Astrocyte of the hippocampus (primary cell): ENCODE results near the gene PCDHB13.
"Not testable (repeated sequence)": the region's sequence is repeated elsewhere in the genome, so short reads cannot be mapped to it uniquely, and the experiment has no call there.

Experiments
- DNase-seq: peaks from one replicate; pipeline ENCODE4 v3.0.0; 2011; ENCODE audit warnings: low read depth, low spot score

PCDHB13 gene

GRCh38 chr5:141213656-141214339 lies at the start of gene PCDHB13:
Gene PCDHB13, plus strand, starts transcription at chr5:141213919. Its CDS starts 205 bp downstream, at chr5:141214124.
- DNase-seq: peak; percentile 23

- DNase-seq: peak; percentile 33
Observed at GRCh38 chr5:141172381-141173204, 41.1 kb upstream of the PCDHB13 start, which contains the start of gene PCDHB7. Gene PCDHB7, plus strand, starts transcription at chr5:141172644. Its CDS starts 192 bp downstream, at chr5:141172836.

GRCh38 chr5:141174291-141175104 lies 39.2 kb upstream of the PCDHB13 start:
- DNase-seq: not testable (repeated sequence)

- no peak for DNase-seq
Observed at GRCh38 chr5:141175933-141176332, 37.8 kb upstream of the PCDHB13 start.

- not testable (repeated sequence) for DNase-seq
Observed at GRCh38 chr5:141177577-141178191, 36.0 kb upstream of the PCDHB13 start, which contains the start of gene PCDHB8. Gene PCDHB8, plus strand, starts transcription at chr5:141177790. Its CDS starts 245 bp downstream, at chr5:141178035.

GRCh38 chr5:141179371-141179770 lies 34.3 kb upstream of the PCDHB13 start:
- DNase-seq: not testable (repeated sequence)

GRCh38 chr5:141179876-141180275 lies 33.8 kb upstream of the PCDHB13 start:
- not testable (repeated sequence) for DNase-seq

GRCh38 chr5:141180313-141180712 lies 33.4 kb upstream of the PCDHB13 start:
- no peak for DNase-seq

GRCh38 chr5:141182248-141182647 lies 31.5 kb upstream of the PCDHB13 start, which contains the start of gene PCDHB16:
Gene PCDHB16, plus strand, starts transcription at chr5:141182387. Its CDS starts 173 bp downstream, at chr5:141182560.
- DNase-seq: peak; percentile 28

- not testable (repeated sequence) for DNase-seq
Observed at GRCh38 chr5:141184117-141184855, 29.4 kb upstream of the PCDHB13 start.

- DNase-seq: peak; percentile 7
Observed at GRCh38 chr5:141186897-141187512, 26.7 kb upstream of the PCDHB13 start, which contains the start of gene PCDHB9. Gene PCDHB9, plus strand, starts transcription at chr5:141187161. Its CDS starts 158 bp downstream, at chr5:141187319.

GRCh38 chr5:141188682-141189081 lies 25.0 kb upstream of the PCDHB13 start:
- DNase-seq: not testable (repeated sequence)

GRCh38 chr5:141189131-141189530 lies 24.6 kb upstream of the PCDHB13 start:
- not testable (repeated sequence) for DNase-seq

GRCh38 chr5:141192110-141192725 lies 21.5 kb upstream of the PCDHB13 start, which contains the start of gene PCDHB10:
Gene PCDHB10, plus strand, starts transcription at chr5:141192353. Its CDS starts 200 bp downstream, at chr5:141192553.
- peak; percentile 39 for DNase-seq

- not testable (repeated sequence) for DNase-seq
Observed at GRCh38 chr5:141194332-141194731, 19.4 kb upstream of the PCDHB13 start.

GRCh38 chr5:141196363-141196762 lies 17.4 kb upstream of the PCDHB13 start:
- no peak for DNase-seq

- DNase-seq: no peak
Observed at GRCh38 chr5:141199359-141200235, 14.1 kb upstream of the PCDHB13 start, which contains the start of gene PCDHB11. Gene PCDHB11, plus strand, starts transcription at chr5:141199627. Its CDS starts 148 bp downstream, at chr5:141199775.

GRCh38 chr5:141201126-141201525 lies 12.6 kb upstream of the PCDHB13 start:
- not testable (repeated sequence) for DNase-seq
